ENCODE data around the gene LIFR. TPM values are rescaled to one million over a fixed set of nuclear protein-coding genes. Genes with fewer than 3 reads are reported as not detected.

Gene LIFR
- total RNA-seq, 1 donor from 2014 or later = 116 TPM

GRCh38 chr5:38536968-38537367 is 19.5 kb downstream of the LIFR start:
- no peaks in the 10 kb centered on the region for H3K27me3 ChIP-seq
- no peaks in the 10 kb centered on the region for H3K36me3 ChIP-seq
- no peak for TF ChIP-seq CTCF (IDR thresholded peaks at IDR 0.05)
- H3K4me3 ChIP-seq = no peak overlapping the region
- H3K4me1 ChIP-seq = peaks cover 0 to 9% of the 10 kb centered on the region in 2 donors
- H3K9me3 ChIP-seq = no peaks in the 10 kb centered on the region
- intact Hi-C loops (cut with DNase I) = no loop called here
- DNase-seq (ENCODE audit: low spot score in 2 of 2) = no peak
- H3K27ac ChIP-seq = no peak overlapping the region

GRCh38 chr5:38535845-38536244 is 20.6 kb downstream of the LIFR start:
- Histone ChIP-seq H3K4me1 (peaks cover 0 to 4% of the 10 kb centered on the region in 2 donors), H3K9me3 (no peaks in the 10 kb centered on the region), H3K36me3 (no peaks in the 10 kb centered on the region), H3K27ac (no peak overlapping the region), H3K27me3 (no peaks in the 10 kb centered on the region), H3K4me3 (no peak overlapping the region)
- no peak for DNase-seq (ENCODE audit: low spot score in 2 of 2)
- TF ChIP-seq CTCF (IDR thresholded peaks at IDR 0.05) = no peak
- intact Hi-C loops (cut with DNase I) = no loop called here

- H3K9me3 ChIP-seq = no peaks in the 10 kb centered on the region
- no peaks in the 10 kb centered on the region for H3K27me3 ChIP-seq
- no peak overlapping the region for H3K4me3 ChIP-seq
- H3K27ac ChIP-seq = no peak overlapping the region
- no peak for DNase-seq (ENCODE audit: low spot score in 2 of 2)
- no peaks in the 10 kb centered on the region for H3K36me3 ChIP-seq
- no peak for TF ChIP-seq CTCF (IDR thresholded peaks at IDR 0.05)
- peaks cover 0 to 4% of the 10 kb centered on the region in 2 donors for H3K4me1 ChIP-seq
- intact Hi-C loops (cut with DNase I) = no loop called here
Observed at GRCh38 chr5:38535248-38535750, 21.1 kb downstream of the LIFR start.

GRCh38 chr5:38534156-38534453 is 22.3 kb downstream of the LIFR start:
- no peak for DNase-seq (ENCODE audit: low spot score in 2 of 2)
- intact Hi-C loops (cut with DNase I) = no loop called here
- no peak for TF ChIP-seq CTCF (IDR thresholded peaks at IDR 0.05)
- Histone ChIP-seq H3K4me3 (no peak overlapping the region), H3K9me3 (no peaks in the 10 kb centered on the region), H3K27me3 (no peaks in the 10 kb centered on the region), H3K27ac (no peak overlapping the region), H3K4me1 (no peaks in the 10 kb centered on the region), H3K36me3 (no peaks in the 10 kb centered on the region)

GRCh38 chr5:38533286-38534155 is 22.9 kb downstream of the LIFR start:
- Histone ChIP-seq H3K27ac (no peak overlapping the region), H3K36me3 (no peaks in the 10 kb centered on the region), H3K27me3 (no peaks in the 10 kb centered on the region), H3K9me3 (no peaks in the 10 kb centered on the region), H3K4me1 (no peaks in the 10 kb centered on the region), H3K4me3 (no peak overlapping the region)
- no peak for TF ChIP-seq CTCF (IDR thresholded peaks at IDR 0.05)
- no peak for DNase-seq (ENCODE audit: low spot score in 2 of 2)
- intact Hi-C loops (cut with DNase I) = no loop called here
